Hematopoietic multipotent progenitor cell treated with erythropoietin and hydrocortisone succinate and interleukin-3 and kit ligand, for 17 days (in vitro differentiated cells): ENCODE data around the gene SMYD3.
"Not testable (repeated sequence)": the region's sequence is repeated elsewhere in the genome, so short reads cannot be mapped to it uniquely, and the experiment has no call there.

Source experiments
- DNase-seq: peaks from one replicate; pipeline ENCODE4 v3.0.0-alpha.2; 2015; ENCODE audit warnings: low spot score

The SMYD3 gene

DNA sequence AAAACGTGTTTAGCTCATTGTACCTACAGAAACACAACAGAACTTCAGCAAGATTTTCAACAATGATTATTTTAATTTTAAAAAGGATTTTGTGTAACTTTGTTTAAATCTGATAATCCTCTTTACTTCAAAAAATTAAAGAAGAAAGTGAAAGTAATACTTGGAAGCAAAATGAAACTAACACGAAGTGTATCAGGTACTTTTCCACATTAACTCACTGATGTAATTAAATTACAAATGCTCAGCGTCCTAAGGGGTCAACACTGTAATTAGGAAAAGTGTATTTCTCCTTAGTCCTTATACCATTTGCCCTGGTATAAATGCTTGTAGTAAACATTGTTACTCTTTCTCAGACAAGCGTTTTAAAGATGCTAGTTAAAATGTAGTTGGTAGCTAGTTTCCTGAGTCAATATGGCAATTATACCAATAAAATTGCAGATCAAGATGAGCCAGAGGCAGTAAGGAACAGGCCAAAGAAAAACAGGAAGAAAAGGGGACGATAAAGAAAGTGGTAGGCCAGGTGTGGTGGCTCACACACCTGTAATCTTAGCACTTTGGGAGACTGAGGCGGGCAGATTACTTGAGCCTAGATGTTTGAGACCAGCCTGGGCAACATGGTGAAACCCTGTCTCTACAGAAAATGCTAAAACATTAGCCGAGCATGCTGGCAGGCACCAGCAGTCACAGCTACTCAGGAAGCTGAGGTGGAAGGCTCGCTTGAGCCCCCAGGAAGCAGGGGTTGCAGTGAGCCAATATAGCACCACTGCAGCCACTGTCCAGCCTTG, 553.0 kb downstream of the SMYD3 start:
- DNase-seq: no peak

DNA sequence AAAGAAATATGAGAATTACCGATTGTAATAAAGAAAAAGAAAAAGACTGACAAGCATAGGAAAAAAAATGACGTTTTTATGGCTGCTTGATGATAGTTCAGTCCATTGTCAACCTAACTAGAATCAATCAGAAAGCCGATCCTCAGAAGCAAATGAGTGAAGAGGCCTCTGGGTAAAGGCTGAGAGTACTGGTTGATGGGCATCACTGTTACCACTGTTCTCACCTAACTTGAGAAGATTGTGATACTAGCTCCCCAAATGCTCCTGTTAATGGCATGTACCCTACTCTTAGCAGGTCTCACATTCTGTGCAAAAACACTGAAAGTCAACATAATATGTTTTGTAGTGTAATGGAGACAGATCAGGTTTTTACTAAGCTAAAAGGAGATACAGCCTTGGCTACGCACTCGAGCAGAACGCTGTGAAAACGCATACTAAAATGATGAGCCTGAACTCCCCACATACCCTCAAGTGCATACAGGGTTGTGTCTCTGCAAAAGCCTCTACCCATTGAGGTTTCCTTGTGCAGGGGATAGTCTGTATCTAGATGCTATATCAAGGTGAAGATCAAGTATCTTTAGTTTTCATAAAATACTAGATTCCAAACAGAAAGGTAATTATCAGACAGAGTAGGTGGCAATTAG, 554.6 kb downstream of the SMYD3 start:
- no peak for DNase-seq

DNA sequence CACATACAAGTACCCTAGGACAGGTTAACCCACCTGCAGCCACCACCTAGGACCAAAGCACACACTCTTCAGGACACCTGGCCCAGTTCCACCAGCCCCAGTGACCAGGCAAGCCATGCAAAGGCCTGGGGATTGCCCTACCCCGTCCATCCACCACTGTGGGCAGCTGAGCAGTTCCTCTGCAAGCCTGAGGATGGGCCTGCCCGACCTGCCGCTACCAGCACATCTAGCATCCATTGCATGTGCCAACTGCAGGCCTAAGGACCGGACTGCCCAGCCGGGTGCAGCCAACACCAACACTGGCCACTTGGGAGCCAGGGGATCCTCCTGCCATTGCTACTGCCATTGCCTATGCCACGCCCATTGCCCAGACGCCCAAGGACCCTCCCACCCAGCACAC, 558.3 kb downstream of the SMYD3 start:
- DNase-seq: no peak

DNA sequence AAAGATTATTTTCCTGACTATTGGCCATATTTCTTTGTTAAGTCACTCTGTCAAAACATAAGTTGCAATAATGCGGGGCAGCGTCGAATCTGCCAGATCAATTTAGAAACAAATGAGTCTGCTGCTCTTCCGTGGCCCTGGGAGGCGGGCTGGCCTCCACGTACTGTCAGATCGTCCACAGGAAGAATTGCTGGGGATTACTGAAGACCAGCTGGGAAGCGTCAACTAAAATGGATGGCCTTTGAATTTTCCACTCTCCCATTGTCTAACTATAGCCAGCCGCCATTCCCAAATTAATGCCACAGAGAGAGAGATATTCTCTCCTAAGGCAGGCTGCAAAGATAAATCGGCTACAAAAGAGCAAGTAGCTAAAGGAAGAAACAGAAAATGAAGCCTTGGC, 560.2 kb downstream of the SMYD3 start:
- no peak for DNase-seq

DNA sequence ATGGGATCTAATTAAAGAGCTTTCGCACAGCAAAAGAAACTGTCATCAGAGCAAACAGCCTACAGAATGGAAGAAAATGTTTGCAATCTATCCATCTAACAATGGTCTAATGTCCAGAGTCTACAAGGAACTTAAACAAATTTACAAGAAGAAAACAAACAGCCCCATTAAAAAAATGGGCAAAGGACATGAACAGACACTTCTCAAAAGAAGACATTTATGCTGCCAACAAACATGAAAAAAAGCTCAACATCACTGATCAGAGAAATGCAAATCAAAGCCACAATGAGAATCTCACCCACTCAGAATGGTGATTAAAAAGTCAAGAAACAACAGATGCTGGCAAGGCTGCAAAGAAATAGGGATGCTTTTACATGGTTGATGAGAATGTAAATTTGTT, 561.9 kb downstream of the SMYD3 start:
- DNase-seq: not testable (repeated sequence)

DNA sequence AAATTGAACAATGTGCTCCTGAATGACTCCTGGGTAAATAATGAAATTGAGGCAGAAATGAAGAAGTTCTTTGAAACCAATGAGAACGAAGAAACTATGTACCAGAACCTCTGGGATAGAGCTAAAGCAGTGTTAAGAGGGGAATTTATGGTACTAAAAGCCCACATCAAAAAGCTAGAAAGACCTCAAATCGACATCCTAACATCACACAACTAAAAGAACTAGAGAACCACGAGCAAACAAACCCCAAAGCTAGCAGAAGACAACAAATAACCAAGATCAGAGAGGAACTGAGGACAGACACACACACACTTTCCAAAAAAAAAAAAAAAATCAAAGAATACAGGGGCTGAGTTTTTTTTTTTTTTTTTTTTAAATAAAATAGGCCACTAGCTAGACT, 564.2 kb downstream of the SMYD3 start:
- DNase-seq: no peak

DNA sequence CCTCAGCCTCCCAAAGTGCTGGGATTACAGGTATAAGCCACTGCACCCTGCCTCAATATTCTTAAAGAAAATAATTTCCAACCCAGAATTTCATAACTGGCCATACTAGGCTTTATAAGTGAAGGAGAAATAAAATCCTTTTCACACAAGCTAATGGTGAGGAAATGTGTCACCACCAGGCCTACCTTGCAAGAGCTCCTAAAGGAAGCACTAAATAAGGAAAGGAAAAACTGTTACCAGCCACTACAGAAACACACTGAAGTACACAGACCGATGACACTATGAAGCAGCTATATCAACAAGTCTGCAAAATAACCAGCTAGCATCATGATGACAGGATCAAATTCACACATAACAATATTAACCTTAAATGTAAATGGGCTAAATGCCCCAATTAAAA, 565.3 kb downstream of the SMYD3 start:
- DNase-seq: not testable (repeated sequence)

DNA sequence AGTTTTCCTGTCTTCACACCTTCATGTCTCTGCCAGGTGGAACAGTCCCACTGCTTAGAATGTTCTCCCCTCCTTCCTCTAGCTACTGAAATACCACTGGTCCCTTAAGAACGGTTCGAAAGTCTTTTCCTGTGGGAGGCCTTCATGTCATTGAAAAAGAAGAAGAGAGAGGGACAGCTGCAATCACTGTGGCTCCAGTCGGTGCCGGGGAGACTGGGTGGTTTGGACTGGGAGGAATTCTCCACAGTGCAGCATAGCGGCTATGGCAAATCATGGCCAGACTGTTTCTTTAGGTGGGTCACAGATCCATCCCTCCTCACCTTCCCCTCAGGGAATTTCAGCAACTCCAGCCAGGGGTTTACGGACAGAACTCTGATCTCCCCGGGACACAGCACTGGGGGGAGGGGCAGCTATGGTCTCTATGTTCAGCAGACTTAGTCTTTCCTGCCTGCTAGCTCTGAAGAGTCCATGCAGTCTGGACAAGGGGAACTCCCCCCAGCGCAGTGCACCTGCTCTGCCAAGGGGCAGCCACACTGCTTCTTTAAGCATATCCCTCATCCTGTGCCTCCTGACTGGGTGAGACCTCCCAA, 567.2 kb downstream of the SMYD3 start:
- no peak for DNase-seq

DNA sequence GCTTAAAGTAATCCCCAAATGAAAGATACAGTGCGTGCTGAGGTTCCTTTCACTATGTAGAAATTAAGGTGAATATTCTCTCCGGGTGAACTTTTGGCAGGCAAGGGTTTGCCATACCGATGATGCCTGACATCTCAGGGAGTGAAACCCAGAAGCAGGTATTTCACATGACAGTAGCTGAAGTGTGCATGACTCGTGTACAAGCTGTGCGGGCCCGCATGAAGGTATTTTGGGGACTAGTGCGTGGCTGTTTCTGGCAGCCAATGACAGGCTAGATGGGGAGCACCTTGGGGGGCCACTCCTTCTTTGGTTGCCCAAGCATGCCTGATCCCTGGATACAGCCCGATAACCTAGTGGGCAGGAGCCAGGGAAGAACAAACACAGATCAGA, 569.0 kb downstream of the SMYD3 start:
- DNase-seq: no peak

DNA sequence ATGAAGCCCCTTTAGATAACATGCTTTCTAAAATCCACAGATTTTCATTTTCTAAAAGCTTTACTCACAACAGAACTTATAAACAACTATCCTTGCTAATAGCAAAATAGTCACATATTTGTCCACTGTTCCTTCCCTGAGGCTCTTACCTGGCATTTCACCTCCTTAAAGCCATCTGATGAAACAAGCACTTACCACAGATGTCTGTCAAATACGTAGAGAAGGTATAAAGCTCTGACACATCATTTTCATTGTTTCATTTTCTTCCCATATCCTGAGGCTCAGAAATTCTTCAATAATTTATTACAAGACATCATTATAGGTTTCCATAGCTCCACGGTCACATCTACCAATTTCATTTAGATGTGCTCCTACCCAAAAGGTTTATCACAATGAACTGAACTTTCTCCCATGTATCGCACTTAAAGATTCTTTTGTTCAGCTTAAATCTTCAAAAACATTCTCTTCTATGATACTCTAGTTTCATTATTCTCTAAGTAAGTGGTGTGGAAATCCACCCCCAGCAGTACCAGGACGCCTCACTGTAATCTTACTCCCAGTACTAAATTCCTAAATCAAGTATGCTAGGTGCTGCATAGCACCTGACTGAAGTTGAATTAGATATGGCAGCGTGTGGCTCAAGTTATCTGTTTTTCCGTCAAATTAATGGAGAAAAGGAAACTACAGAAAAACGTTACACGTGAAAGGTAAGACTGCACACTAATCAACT, 569.6 kb downstream of the SMYD3 start:
- DNase-seq: no peak

DNA sequence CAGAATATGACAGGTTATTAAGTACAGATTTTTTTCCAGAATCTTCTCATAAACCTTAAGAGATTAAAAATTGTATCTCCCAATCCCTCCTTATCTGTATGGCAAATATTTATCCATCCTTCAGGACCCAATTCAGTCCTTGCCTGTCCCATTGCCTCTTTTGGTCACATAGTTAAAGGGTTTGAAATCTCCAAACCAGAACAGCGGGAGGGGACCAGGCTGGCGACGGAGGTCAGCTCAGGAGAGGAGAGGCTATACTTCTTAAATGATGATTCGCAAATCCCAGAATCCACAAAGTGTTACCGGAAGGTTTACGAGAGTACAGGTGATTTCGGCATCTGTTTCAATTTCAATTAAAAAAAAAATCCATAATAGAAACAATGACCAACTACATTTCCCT, 572.7 kb downstream of the SMYD3 start:
- DNase-seq: no peak

DNA sequence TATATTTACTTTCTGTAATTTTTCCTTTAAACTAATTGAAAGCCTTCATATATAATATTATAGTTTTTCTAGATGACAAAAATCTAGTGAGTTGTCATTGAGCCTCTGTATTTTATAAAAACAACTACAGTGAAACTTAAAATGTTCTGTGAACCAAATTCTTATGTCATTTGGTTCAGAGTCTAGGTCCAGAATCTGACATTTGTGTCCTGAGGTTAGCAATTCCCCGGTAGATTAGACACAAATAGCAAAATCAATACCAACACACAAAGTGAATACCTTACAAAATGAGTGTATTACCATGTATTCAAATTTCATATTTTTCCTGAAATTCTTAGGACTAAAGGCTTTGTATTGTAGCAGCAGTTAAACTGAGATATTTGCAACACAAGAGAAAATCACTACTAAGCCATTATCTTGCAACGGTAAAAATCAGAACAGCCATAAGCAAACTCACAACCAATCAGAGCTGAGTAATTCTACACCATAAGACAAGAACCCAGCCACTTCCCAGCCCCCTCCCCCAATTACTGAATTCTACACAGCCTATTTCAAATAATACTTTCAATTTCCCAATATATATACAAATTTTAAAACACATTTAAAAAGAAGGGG, 573.5 kb downstream of the SMYD3 start:
- DNase-seq: no peak

DNA sequence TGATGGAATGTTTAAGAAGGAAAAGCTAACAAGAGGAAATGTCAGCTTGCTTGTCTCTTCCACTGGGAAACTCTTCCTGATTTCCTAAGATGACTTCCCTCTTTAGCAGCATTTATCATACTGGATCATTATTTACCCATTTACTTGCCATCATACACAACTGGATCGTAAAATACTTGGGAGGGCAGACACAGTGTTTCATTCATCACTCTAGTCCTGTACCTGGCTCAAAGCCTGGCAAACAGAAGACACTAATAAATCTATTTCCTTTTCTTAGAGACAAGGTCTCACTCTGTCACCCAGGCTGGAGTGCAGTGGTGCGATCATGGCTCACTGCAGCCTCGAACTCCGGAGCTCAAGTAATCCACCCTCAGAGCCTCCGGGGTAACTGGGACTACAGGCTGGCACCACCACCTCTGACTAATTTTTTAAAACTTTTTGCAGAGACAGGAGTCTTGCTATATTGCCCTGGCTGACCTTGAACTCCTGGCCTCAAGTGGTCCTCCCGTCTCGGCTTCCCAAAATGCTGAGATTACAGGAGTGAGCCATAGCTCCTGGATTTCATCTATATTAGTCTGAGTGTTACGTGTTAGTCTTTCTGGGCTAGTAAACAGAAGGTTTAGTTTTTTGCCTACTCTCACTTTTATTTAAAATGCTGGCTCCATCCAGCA, 574.6 kb downstream of the SMYD3 start:
- no peak for DNase-seq

DNA sequence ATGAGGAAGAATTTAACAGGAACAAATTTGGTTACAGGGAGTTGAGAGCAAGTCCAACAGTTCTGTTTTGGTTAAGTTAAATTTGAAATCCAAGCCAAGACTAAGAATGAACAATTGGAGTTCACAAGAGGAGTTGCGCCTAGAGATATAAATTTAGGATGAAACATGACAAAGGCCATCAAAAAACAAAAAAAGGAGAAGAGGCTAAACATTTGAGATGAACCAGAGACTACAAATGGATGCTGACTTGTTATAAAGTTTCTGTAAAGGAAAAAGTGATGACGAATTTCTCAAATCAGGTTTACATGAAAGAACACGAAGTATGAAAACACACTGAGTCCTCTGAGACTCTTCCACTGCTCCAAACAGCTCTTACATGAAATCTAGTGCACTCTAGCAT, 575.6 kb downstream of the SMYD3 start:
- no peak for DNase-seq

DNA sequence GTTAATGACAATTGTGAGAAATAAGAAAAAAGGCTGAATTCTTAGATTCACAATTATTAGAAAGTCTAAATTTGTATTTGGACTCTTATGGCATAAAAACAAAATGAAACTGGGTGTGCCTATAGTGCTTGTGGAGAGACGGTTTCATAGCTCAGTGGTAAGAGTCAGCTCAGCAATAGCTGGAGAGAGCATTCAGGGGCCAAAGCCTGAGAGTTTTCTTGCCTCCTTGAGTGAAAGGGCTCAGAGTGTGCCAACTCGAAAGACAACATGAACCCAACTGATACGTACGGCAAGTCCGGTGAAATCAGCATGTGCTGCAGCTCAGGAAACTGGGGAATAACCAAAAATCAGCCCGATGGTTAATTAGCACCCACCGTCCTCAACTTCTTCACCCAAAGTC, 577.9 kb downstream of the SMYD3 start:
- no peak for DNase-seq

DNA sequence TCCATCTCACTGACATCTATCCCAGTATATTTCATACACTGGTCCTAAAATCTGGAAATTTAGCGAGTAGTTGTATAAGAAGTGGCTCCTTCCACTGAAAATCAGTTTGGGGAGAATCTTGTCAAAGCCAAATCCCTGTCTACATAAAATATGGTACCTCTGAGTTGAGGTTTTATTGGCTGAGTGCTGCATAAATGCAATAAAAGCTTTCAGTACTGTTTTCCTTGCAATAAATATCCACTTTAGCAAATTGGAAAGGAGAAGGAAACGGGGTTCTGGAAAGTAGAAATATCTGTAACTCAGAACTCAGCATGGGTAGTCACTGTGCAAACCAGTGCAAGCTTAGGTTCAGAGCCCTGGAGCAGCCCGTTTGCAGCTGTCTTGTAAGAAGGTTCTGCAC, 580.2 kb downstream of the SMYD3 start:
- no peak for DNase-seq

DNA sequence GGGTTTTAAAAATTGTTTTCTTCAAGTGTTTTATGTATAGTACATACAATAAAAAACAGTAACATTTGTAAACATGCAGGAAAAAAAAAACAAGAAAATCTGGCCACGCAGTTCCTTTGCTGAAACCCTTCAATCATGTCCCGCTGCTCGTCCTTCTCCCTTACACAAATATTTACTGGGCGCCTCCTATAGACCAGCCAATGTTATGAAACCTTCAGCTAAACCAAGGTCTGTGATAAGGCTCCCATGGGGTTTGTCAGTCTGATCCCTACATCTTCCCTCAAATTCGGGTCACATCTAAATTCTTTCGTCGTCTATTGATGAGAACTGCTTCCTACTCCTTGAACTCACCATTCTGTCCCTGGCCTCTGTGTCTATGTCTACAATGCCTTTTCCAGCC, 583.9 kb downstream of the SMYD3 start:
- no peak for DNase-seq

DNA sequence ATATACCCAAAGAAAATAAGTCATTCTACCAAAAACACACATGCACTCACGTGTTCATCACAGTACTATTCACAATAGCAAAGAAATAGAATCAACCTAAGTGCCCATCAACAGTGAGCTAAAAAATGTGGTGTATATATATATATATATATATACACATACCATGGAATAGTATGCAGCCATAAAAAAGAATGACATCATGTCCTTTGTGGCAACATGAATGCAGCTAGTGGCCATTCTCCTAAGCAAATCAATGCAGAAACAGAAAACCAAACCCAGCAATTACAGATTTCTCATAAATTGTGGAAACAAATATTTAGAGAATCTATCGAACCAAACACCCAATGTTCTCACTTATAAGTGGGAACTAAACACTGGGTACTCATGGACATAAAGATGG, 585.7 kb downstream of the SMYD3 start:
- no peak for DNase-seq

DNA sequence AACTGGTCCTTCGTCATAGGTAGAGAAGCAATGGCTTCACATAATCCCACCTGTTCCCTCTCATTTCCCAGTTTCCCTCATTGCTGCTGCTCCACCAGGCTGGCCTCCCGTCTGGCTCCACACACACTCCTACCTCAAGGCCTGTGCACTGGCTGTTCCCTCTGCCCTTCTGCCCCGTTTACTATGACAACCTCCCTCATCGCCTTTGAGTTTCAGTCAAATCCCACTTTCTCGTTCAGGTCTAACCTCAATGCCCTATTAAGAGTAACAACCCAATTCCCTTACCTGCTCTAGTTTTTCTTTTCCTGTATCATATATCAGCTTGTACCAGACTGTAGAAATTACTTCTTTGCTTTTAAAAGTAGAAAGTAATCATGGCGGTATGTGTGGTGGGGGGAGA, 589.7 kb downstream of the SMYD3 start:
- no peak for DNase-seq

DNA sequence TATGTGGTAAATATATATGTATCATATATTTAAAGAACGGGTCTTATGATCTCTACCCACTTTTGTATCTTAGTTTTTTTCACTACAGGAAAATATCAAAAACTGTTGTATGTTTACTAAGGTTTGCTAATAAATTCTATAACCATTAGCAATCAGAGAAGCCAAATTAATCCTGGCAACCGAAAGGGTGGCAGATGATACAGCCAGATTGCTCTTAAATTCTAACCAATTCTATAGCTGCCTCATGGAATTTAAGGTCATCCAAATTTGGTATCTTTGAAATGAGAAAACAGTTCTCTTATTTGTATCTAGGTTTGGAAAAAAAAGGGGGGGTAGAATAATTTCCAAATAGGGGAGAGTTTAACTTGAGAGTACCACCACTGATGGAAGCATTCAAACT, 591.2 kb downstream of the SMYD3 start:
- no peak for DNase-seq

DNA sequence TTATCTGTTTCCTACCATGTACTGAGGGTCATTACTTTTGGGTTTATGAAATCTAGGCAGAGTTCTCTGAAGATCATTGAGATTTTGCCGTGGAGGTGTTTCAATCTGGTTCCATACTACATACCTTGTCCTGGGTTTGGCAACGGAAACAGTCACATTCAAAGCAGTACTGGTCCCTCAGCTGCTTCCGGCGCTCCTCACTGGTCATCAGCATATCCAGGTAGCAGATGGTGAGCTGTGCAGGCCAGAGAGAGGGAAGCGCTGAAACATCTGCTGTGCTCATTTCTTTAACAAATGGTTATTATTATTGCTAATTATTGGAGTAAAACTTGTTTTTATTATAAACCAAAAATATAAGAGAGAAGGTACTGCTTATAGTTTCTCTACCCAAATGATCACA, 591.7 kb downstream of the SMYD3 start:
- no peak for DNase-seq

DNA sequence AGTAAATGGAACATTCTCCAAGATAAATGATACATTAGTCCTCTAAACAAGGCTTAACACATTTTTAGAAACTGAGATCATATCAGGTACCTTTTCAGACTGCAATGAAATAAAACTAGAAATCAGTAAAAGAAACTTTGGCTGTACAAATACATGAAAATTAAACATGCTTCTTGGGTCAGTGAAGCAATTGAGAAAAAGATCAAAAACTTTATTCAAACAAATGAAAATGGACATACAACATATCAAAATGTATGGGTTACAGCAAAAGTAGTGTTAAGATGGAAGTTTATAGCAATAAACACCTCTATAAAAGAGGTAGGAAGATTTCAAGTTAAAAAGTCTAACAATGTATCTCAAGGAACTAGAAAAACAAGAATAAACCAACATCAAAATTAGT, 598.5 kb downstream of the SMYD3 start:
- no peak for DNase-seq
